ENCODE data around the gene BCR. TPM values are rescaled to one million over a fixed set of nuclear protein-coding genes. Genes with fewer than 3 reads are reported as not detected.

BCR gene
- total RNA-seq, 2 experiments from 2014 or later: 60.0 to 64.8 TPM

DNA sequence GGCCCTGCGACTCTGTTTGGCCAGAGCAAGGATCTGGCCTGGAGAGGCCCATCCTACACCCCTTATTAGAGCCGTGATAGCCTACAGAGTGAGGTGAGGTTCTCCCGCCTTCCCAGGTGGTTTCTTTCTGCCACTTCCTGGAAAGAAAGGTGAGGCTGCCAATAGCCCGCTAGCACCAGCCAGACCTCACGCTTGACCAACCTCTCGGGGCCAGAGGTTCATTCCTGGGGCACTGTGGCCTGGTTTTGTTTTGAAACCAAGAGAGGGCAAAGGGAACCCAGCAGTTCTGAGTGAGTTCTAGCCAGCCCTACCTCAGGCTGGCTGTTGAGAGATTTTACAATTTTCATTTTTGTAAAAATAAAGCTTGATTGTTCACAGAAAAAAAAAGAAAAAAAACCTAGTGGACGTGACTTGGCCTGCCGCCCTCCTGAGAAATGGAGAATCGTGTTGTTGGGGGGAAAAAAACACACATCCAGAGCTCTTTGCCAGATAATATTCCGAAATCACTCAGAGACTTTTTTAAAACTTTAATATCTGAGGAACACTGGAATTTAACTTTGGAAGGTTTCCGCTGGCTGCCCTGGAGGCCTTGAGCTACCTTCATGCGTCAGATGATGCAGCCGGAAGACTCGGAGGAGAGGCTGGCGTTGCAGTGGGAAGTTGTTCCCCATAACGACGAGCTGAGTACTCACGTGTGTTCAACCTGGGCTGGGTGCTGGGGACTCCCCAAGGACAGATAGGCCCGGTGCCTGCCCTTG lies 84.5 kb downstream of the BCR start:
- Mint-ChIP-seq H3K27ac (no peak overlapping the region), H3K27me3 (no peaks in the 10 kb centered on the region), H3K4me3 (no peak overlapping the region), H3K36me3 (ENCODE audit: low read depth) (peaks cover 55% of the 10 kb centered on the region), H3K4me1 (ENCODE audit: low read depth) (peaks cover 8% of the 10 kb centered on the region), H3K9me3 (no peaks in the 10 kb centered on the region)
- Histone ChIP-seq H3K4me3 (ENCODE audit: low read length) (no peak overlapping the region), H3K27me3 (ENCODE audit: control insufficient read depth in 1 of 2, insufficient read depth in 2 of 2, low read length in 2 of 2) (no peaks in the 10 kb centered on the region), H3K27ac (ENCODE audit: low read depth in 1 of 2, low read length in 2 of 2) (no peak overlapping the region), H3K36me3 (ENCODE audit: insufficient read depth, low read length) (peaks cover 72% of the 10 kb centered on the region), H3K4me1 (ENCODE audit: insufficient read depth, low read length) (peaks cover 10% of the 10 kb centered on the region), H3K9me3 (ENCODE audit: control insufficient read depth in 1 of 2, insufficient read depth in 1 of 2, low read length in 2 of 2) (no peaks in the 10 kb centered on the region)
- ChIA-PET POLR2A (no interaction called here), CTCF (interaction anchor here (0.6 to 1.2 kb wide), 3 partner anchors 15 to 25 kb away, joined by 3 to 4 read pairs (median 3); no protein-coding TSS in a partner anchor)
- DNase-seq (no peak), ATAC-seq (ENCODE audit: poor library complexity) (no peak)
- TF ChIP-seq, protein P1, sequence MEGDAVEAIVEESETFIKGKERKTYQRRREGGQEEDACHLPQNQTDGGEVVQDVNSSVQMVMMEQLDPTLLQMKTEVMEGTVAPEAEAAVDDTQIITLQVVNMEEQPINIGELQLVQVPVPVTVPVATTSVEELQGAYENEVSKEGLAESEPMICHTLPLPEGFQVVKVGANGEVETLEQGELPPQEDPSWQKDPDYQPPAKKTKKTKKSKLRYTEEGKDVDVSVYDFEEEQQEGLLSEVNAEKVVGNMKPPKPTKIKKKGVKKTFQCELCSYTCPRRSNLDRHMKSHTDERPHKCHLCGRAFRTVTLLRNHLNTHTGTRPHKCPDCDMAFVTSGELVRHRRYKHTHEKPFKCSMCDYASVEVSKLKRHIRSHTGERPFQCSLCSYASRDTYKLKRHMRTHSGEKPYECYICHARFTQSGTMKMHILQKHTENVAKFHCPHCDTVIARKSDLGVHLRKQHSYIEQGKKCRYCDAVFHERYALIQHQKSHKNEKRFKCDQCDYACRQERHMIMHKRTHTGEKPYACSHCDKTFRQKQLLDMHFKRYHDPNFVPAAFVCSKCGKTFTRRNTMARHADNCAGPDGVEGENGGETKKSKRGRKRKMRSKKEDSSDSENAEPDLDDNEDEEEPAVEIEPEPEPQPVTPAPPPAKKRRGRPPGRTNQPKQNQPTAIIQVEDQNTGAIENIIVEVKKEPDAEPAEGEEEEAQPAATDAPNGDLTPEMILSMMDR (IDR thresholded peaks at IDR 0.05): no peak
- intact Hi-C loops (cut with DNase I, micrococcal nuclease): no loop called here

DNA sequence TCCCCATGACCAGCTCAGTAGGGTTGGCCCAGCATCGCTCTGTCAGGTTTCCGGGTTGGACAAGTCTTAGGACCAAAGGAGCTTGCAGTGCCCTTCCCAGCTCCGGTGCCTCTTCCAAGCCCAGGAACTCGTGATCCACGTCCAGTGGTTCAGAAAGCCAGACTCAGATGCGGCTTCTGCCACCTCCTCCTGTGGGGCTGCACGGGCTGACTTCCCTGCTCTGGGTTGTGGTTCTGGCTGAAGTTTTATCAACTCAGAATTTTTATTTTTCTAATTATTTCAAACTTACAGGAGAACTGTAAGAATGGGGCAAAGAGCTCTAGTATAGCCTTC lies 85.0 kb downstream of the BCR start:
- ATAC-seq (ENCODE audit: poor library complexity) (no peak), DNase-seq (no peak)
- CTCF ChIA-PET: interaction anchor here (0.9 to 1.2 kb wide), 3 partner anchors 14 to 87 kb away, joined by 3 to 4 read pairs (median 3); no protein-coding TSS in a partner anchor
- no peak overlapping the region for H3K27ac Mint-ChIP-seq
- H3K27ac ChIP-seq (ENCODE audit: low read depth in 1 of 2, low read length in 2 of 2): no peak overlapping the region
- peaks cover 10% of the 10 kb centered on the region for H3K4me1 ChIP-seq (ENCODE audit: insufficient read depth, low read length)
- no peaks in the 10 kb centered on the region for H3K27me3 Mint-ChIP-seq
- TF ChIP-seq, protein P1 (IDR thresholded peaks at IDR 0.05): no peak
- no peaks in the 10 kb centered on the region for H3K9me3 Mint-ChIP-seq
- POLR2A ChIA-PET: no interaction called here
- peaks cover 8% of the 10 kb centered on the region for H3K4me1 Mint-ChIP-seq (ENCODE audit: low read depth)
- peaks cover 55% of the 10 kb centered on the region for H3K36me3 Mint-ChIP-seq (ENCODE audit: low read depth)
- peaks cover 74% of the 10 kb centered on the region for H3K36me3 ChIP-seq (ENCODE audit: insufficient read depth, low read length)
- no peak overlapping the region for H3K4me3 Mint-ChIP-seq
- no peaks in the 10 kb centered on the region for H3K27me3 ChIP-seq (ENCODE audit: control insufficient read depth in 1 of 2, insufficient read depth in 2 of 2, low read length in 2 of 2)
- H3K9me3 ChIP-seq (ENCODE audit: control insufficient read depth in 1 of 2, insufficient read depth in 1 of 2, low read length in 2 of 2): no peaks in the 10 kb centered on the region
- intact Hi-C loops (cut with DNase I, micrococcal nuclease): no loop called here
- no peak overlapping the region for H3K4me3 ChIP-seq (ENCODE audit: low read length)

DNA sequence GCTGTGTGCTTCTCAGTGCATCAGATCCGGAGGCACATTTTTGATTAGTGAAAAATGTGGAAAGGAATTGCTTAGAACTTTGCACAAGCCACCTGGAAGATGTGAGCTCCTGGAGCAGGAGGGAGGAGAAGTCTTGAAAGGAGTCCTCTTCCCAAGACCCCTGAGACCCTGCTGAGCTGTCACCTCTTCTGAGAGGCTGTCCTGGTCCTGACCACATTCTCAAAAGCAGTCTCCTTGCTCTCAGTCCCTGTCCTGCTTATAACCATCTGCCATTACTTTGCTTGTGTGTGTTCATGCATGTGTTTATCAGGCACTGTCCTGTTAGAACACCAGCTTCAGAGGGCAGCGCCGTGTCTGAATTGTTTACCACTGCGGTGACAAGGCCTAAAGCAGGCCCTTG lies 86.5 kb downstream of the BCR start:
- H3K9me3 ChIP-seq (ENCODE audit: control insufficient read depth in 1 of 2, insufficient read depth in 1 of 2, low read length in 2 of 2): no peaks in the 10 kb centered on the region
- intact Hi-C loops (cut with DNase I, micrococcal nuclease): no loop called here
- ChIA-PET POLR2A (interaction anchor here (1.1 kb wide), 1 partner anchor 15 kb away, joined by 3 read pairs; no protein-coding TSS in a partner anchor), CTCF (interaction anchor here (1.2 kb wide), 1 partner anchor 15 kb away, joined by 3 read pairs; no protein-coding TSS in a partner anchor)
- H3K27ac ChIP-seq (ENCODE audit: low read depth in 1 of 2, low read length in 2 of 2): no peak overlapping the region
- Mint-ChIP-seq H3K27me3 (no peaks in the 10 kb centered on the region), H3K4me1 (ENCODE audit: low read depth) (peaks cover 8% of the 10 kb centered on the region), H3K36me3 (ENCODE audit: low read depth) (peaks cover 58% of the 10 kb centered on the region), H3K27ac (no peak overlapping the region), H3K4me3 (no peak overlapping the region), H3K9me3 (no peaks in the 10 kb centered on the region)
- H3K4me3 ChIP-seq (ENCODE audit: low read length): no peak overlapping the region
- ATAC-seq (ENCODE audit: poor library complexity): no peak
- peaks cover 72% of the 10 kb centered on the region for H3K36me3 ChIP-seq (ENCODE audit: insufficient read depth, low read length)
- no peak for DNase-seq
- peaks cover 10% of the 10 kb centered on the region for H3K4me1 ChIP-seq (ENCODE audit: insufficient read depth, low read length)
- TF ChIP-seq, protein P1 (IDR thresholded peaks at IDR 0.05): no peak
- H3K27me3 ChIP-seq (ENCODE audit: control insufficient read depth in 1 of 2, insufficient read depth in 2 of 2, low read length in 2 of 2): no peaks in the 10 kb centered on the region
